Measurements from ENCODE around the gene SCD.

Gene SCD

GRCh38 chr10:100355086-100355485 is 8.1 kb downstream of the SCD start:
- DNase-seq (ENCODE audit: low spot score) = no peak
- TF ChIP-seq, protein P1, sequence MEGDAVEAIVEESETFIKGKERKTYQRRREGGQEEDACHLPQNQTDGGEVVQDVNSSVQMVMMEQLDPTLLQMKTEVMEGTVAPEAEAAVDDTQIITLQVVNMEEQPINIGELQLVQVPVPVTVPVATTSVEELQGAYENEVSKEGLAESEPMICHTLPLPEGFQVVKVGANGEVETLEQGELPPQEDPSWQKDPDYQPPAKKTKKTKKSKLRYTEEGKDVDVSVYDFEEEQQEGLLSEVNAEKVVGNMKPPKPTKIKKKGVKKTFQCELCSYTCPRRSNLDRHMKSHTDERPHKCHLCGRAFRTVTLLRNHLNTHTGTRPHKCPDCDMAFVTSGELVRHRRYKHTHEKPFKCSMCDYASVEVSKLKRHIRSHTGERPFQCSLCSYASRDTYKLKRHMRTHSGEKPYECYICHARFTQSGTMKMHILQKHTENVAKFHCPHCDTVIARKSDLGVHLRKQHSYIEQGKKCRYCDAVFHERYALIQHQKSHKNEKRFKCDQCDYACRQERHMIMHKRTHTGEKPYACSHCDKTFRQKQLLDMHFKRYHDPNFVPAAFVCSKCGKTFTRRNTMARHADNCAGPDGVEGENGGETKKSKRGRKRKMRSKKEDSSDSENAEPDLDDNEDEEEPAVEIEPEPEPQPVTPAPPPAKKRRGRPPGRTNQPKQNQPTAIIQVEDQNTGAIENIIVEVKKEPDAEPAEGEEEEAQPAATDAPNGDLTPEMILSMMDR (IDR thresholded peaks at IDR 0.05) = no peak
- Histone ChIP-seq H3K27ac (no peak overlapping the region), H3K4me3 (no peak overlapping the region)

DNA sequence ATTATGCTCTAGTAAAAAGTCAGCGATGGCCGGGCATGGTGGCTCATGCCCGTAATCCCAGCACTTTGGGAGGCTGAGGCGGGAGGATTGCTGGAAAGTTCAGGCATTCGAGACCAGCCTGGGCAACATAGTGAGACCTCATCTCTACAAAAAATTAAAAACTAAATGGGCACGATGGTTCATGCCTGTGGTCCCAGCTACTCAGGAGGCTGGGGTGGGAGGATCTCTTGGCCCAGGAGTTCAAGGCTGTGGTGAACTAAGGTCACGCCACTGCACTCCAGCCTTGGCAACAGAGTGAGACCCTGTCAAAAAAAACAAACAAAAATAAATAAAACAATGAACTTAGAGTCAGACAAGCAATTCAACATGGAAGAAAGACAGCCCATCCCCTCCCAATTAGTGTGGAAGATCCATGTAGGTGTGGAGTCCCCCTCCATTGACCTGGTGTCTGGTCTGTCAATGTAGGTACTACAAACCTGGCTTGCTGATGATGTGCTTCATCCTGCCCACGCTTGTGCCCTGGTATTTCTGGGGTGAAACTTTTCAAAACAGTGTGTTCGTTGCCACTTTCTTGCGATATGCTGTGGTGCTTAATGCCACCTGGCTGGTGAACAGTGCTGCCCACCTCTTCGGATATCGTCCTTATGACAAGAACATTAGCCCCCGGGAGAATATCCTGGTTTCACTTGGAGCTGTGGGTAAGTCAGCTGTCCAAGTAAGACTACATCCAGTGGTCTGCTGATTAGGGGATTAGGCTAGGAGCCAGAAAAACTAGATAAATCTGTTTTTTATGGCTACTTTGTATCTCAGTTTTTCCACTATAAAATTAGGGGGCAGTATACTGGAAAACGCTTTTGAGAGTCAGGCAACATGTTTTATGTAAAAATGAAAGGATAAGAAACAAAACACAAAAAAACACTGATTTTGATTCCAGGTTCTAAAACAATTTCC is 9.3 kb downstream of the SCD start:
- H3K27ac ChIP-seq = no peak overlapping the region
- no peak overlapping the region for H3K4me3 ChIP-seq
- DNase-seq (ENCODE audit: low spot score) = no peak
- TF ChIP-seq, protein P1 (IDR thresholded peaks at IDR 0.05) = no peak

- H3K4me3 ChIP-seq = no peak overlapping the region
- no peak for DNase-seq (ENCODE audit: low spot score)
- TF ChIP-seq, protein P1 (IDR thresholded peaks at IDR 0.05) = no peak
- H3K27ac ChIP-seq = no peak overlapping the region
These were observed 10.2 kb downstream of the SCD start for GRCh38 chr10:100357059-100357858.

DNA sequence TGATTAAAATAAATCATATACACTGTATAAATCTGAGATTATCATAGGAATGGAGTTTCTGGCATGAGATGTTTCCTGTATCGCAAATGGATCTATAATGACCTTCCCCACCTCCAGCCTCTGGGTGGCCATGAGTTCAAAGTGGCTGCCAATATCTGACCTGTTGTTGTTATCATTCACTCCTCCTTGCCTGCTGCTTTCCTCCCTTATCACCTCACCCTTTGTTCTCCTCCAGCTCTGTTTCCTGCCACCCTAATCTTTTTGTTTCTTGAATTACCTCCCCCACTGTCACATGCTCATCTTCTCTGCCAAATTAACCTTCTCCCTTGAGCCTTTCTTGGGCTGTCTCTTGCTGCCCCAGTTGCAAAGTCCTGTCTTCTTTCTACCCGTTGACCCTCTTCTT is 12.0 kb downstream of the SCD start:
- Histone ChIP-seq H3K27ac (no peak overlapping the region), H3K4me3 (no peak overlapping the region)
- no peak for DNase-seq (ENCODE audit: low spot score)
- TF ChIP-seq, protein P1 (IDR thresholded peaks at IDR 0.05) = no peak

DNA sequence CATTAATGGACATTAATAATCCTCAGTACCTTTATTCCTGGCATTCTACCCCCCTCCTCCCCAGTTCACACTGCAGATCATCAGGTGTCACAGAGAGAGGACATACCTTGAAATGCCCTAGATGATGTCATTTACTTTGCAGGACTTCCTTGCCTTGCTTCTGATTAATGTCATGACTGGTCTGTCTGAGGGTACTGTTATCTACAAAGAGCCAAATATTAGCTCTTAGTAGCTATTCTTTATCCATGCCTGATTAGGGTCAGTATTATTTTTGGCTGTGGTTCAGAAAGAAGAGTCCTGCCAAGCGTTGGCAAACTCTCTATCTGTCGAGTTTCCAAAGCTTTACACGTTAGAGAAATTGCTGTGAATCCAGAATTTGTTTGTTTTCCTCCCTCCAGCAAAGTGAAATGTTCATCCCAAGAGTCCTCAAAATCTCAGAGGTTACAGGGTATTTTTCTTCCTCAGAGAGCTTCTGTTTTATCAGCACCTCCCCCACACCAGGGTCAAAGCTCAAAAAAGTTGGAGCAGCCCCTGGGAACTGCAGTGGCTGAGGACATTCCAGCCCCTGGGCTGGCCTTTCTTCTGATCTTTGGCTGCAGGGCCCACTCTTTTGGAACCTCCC is 12.6 kb downstream of the SCD start:
- DNase-seq (ENCODE audit: low spot score) = no peak
- TF ChIP-seq, protein P1 (IDR thresholded peaks at IDR 0.05) = no peak
- no peak overlapping the region for H3K4me3 ChIP-seq
- no peak overlapping the region for H3K27ac ChIP-seq

DNA sequence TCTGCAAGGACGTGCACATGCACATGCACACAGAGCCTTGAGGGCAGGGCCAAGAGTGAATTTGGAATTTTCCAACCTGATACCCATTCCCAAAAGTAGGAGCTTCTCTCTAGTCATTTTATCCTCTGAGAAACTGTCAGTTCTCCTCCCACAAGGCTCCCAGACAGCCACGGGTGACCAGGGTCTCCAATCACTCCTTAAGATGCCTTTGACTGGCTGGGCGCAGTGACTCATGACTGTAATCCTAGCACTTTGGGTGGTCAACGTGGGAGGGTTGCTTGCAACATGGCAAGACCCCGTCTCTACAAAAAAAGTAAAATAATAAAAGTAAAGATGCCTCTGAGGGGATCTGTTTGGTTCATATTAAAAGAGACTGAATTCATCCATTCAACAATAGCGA is 13.2 kb downstream of the SCD start:
- TF ChIP-seq, protein P1 (IDR thresholded peaks at IDR 0.05) = no peak
- H3K27ac ChIP-seq = no peak overlapping the region
- H3K4me3 ChIP-seq = no peak overlapping the region
- DNase-seq (ENCODE audit: low spot score) = no peak

Data from coronary artery (tissue), 2 donors.